Psoas muscle (tissue), 8 donors: Measurements from ENCODE around the gene KLHL17. TPM values are rescaled to one million over a fixed set of nuclear protein-coding genes. Genes with fewer than 3 reads are reported as not detected.
A peak's percentile ranks its signal among the peaks of the same experiment; 100 is the strongest.

Source experiments
- ATAC-seq, 4 donors: fragments of 200-7000 bp; cut with Tn5 transposase; one replicate each; pipeline ENCODE4 v1.9.1; 2020; ENCODE audit warnings: moderate library complexity in 3 of 4, mild to moderate bottlenecking in 2 of 4
- DNase-seq, 2 donors: peaks; one replicate each; pipeline ENCODE4 v3.0.0-alpha.2; 2020
- H3K27ac ChIP-seq: fragments of 200-600 bp; one replicate; pipeline ENCODE4 v1.8.0; 2022
- H3K27me3 ChIP-seq, 3 donors: fragments of 200-600 bp in 1 of 3; one replicate each; pipeline versions ENCODE4 v1.6.1 to v1.8.0; 2013 to 2022; ENCODE audit warnings: low read length in 2 of 3, mild to moderate bottlenecking in 2 of 3, moderate library complexity in 1 of 3; ENCODE audit not compliant: insufficient read depth in 3 of 3
- H3K36me3 ChIP-seq, 2 donors: fragments of 200-600 bp in 1 of 2; one replicate each; pipeline versions ENCODE4 v1.6.1 to v1.8.0; 2013 to 2022; ENCODE audit warnings: low read depth in 1 of 2, mild to moderate bottlenecking in 1 of 2, moderate library complexity in 1 of 2; ENCODE audit not compliant: insufficient read depth in 1 of 2
- H3K4me1 ChIP-seq: fragments of 200-600 bp; one replicate; pipeline ENCODE4 v1.8.0; 2022
- H3K4me3 ChIP-seq: fragments of 200-600 bp; one replicate; pipeline ENCODE4 v1.8.0; 2022; ENCODE audit warnings: mild to moderate bottlenecking
- H3K9me3 ChIP-seq: fragments of 200-600 bp; one replicate; pipeline ENCODE4 v1.8.0; 2022
- CTCF ChIP-seq: fragments of 200-600 bp; IDR thresholded peaks from one replicate; pipeline ENCODE4 v1.8.0; 2022; ENCODE audit warnings: antibody characterized with exemption
- WGBS, 3 donors: extraction: QIAGEN DNeasy Blood & Tissue Kit; methylation state at CpG; one replicate each; pipeline versions ENCODE4 v1.1.6 to v1.1.7; 2013; 5-methylcytosine and 5-hydroxymethylcytosine counted together
- intact Hi-C, 2 donors: fragments of 100-400 bp; cut with DNase I; formaldehyde crosslinking; loops; one replicate each; pipeline versions ENCODE4 v1.11.0 to v1.14.2; 2022
- polyA plus RNA-seq, 3 donors: library from polyadenylated mRNA; stranded (reverse); fragments of 200-250 nt; gene quantifications; one replicate each; pipeline ENCODE4 v1.2.3, GENCODE V29; 2013
- total RNA-seq, 4 donors: library from RNA; stranded (reverse); fragmentation: NEBNext Ultra II Directional in 2 of 4; extraction: Animal tissue kit (Norgen Biotek cat#: 25700) in 2 of 4; gene quantifications; one replicate each; pipeline versions ENCODE4 v1.2.1 to v1.2.4, GENCODE V29; 2021 to 2023
- donor health status: healthy with polysubstance abuse.
- donor health status: DM: no; HTN: no; CAD: no; lungs with moderate emphysema.
- donor health status: Bipolar disorder and iron deficiency.
- donor health status: healthy.
- donor health status: DM: yes; HTN: yes; CAD: no.
- donor health status: DM: no; HTN: no; CAD: no.
- donor health status: DM: no; HTN: no; CAD: no.
- donor health status: DM: yes; HTN: yes; CAD: no.

The KLHL17 gene
- total and polyA plus RNA-seq, 7 donors: 2.1 to 5.5 (median 3.4) TPM

- no peak for ATAC-seq
- Histone ChIP-seq H3K4me1 (no peaks in the 10 kb centered on the region), H3K4me3 (no peak overlapping the region), H3K36me3 (no peaks in the 10 kb centered on the region), H3K27me3 (peaks cover 0 to 75% (median 14%) of the 10 kb centered on the region in 3 donors), H3K9me3 (no peaks in the 10 kb centered on the region), H3K27ac (no peak overlapping the region)
- TF ChIP-seq CTCF: no peak
- DNase-seq: peak; percentile 11 to 42
- intact Hi-C loops: no loop called here
- WGBS, 3 donors: 64 to 76% (median 69%) methylated on average over 16 of the region's 16 CpGs
Measured at GRCh38 chr1:913491-914130, 46.8 kb upstream of the KLHL17 start.

DNA sequence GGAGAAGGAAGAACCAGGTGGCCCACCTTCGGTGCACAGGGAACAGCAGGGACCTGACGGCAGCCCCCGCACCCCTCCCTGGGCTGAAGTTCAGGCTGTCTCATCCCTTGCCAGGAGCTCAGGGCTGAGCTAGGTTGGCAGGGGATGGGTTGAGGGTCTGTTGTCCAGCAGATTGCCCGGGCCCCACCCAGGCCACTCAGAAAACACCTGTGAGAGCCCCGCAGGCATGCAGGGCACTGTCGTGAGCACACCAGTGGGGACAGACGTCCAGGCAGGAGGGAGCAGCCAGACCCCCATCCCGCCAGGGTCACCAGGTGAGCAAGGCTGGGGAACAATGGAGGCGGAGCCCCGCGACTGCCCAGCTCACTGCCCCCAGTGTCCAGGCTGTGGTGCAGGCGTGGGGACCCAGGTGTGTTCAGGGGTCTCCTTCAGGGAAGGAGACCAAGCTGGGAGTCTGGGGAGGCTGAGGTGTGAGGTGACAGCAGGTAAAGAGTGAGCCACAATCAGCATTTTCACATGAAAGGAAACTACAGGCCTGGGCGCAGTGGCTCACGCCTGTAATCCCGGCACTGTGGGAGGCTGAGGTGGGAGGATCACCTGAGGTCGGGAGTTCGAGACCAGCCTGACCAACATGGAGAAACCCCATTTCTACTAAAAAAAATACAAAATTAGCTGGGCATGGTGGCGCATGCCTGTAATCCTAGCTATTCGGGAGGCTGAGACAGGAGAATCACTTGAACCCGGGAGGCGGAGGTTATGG lies 46.1 kb upstream of the KLHL17 start:
- WGBS, 3 donors: 73 to 81% (median 79%) methylated on average over 21 of the region's 21 CpGs
- DNase-seq (peak; percentile 11 to 26), ATAC-seq (no peak)
- Histone ChIP-seq H3K36me3 (no peaks in the 10 kb centered on the region), H3K4me3 (no peak overlapping the region), H3K4me1 (no peaks in the 10 kb centered on the region), H3K27me3 (peaks cover 0 to 82% (median 15%) of the 10 kb centered on the region in 3 donors), H3K27ac (no peak overlapping the region), H3K9me3 (no peaks in the 10 kb centered on the region)
- no peak for TF ChIP-seq CTCF
- intact Hi-C loops: no loop called here

GRCh38 chr1:914891-915280 lies 45.5 kb upstream of the KLHL17 start:
- H3K4me1 ChIP-seq: no peaks in the 10 kb centered on the region
- H3K27ac ChIP-seq: no peak overlapping the region
- 56 to 69% (median 59%) methylated on average over 6 of the region's 6 CpGs for WGBS, 3 donors
- no peak for TF ChIP-seq CTCF
- no peak for DNase-seq
- no peak overlapping the region for H3K4me3 ChIP-seq
- H3K36me3 ChIP-seq: no peaks in the 10 kb centered on the region
- peaks cover 0 to 86% (median 16%) of the 10 kb centered on the region in 3 donors for H3K27me3 ChIP-seq
- no peaks in the 10 kb centered on the region for H3K9me3 ChIP-seq
- ATAC-seq: no peak
- intact Hi-C loops: no loop called here

DNA sequence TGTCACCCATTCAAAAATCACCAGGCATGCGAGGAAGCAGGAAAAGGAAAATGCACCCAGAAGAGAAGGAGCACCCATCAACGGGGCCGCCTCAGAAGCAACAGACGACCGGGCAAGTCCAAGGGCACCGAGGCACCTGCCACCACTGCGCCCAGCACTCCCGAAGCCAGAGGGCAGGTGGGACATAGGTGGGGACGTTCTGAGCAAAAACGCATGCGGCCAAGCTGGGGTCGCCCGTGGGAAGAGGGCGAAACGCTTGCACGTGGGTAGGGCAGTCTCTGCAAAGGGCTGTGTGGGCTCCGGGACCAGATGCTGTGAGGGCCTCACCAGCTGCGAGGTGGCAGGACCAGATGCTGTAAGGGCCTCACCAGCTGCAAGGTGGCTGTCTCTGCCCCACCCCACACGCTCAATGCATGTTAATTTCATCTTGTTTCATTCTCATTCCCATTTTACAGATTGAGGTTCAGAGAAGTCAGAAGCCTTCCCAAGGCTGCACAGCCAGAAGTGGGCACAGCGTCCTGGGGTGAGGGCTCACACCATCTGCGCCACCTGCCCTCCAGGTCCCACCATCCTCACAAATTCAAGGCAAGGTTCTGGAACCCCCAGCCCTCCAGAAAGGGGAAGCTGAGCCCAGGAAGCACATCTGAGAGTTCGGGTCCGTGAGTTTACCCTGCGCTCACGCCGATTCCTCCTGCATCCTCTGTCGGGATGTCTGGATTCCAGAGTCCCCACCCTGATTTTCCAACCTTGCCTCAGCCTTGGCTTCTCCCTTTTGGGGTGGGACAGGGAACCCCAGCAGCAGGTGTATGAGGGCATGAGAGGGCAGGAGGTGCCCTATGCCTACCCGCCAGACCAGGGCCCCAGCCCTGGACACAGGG lies 44.9 kb upstream of the KLHL17 start:
- no peaks in the 10 kb centered on the region for H3K9me3 ChIP-seq
- DNase-seq (peak; percentile 9 to 23), ATAC-seq (no peak)
- peaks cover 0 to 86% (median 10%) of the 10 kb centered on the region in 3 donors for H3K27me3 ChIP-seq
- no peak for TF ChIP-seq CTCF
- intact Hi-C loops: no loop called here
- H3K4me1 ChIP-seq: peaks cover 3% of the 10 kb centered on the region
- H3K4me3 ChIP-seq: no peak overlapping the region
- H3K36me3 ChIP-seq: no peaks in the 10 kb centered on the region
- no peak overlapping the region for H3K27ac ChIP-seq
- 60 to 68% (median 64%) methylated on average over 28 of the region's 28 CpGs for WGBS, 3 donors
